ENCODE results near the gene TBC1D9.

DNA sequence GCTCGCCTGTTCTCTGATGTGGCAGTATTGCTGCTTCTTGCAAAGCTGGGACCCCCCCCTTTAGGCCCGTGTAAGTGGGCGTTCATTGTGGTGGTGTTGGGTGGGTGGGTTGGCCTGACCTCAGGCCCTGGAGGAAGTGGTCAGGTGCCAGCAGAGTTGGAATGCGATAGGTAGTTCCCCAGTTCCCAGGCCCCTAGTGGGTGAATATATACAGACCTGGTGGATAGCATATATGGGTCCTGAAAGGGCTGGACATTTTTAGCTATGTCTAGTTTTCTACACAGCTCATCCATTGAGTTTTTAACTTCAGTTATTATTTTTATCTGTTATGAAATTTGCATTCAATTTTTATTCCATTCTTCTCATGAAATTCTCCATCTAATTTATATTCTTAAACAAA, 151.6 kb downstream of the TBC1D9 start:
- no peak for TF ChIP-seq TAF1 (IDR thresholded peaks at IDR 0.05; ENCODE audit: borderline replicate concordance, low read depth, low read length)
- TF ChIP-seq RCOR1 (IDR thresholded peaks at IDR 0.05; ENCODE audit: low read length), result no peak
- TF ChIP-seq TEAD4 (IDR thresholded peaks at IDR 0.05; ENCODE audit: borderline replicate concordance, insufficient read depth), result no peak

Data from SK-N-SH (cell line).